ENCODE data around the gene CHTOP.
"Not testable (repeated sequence)": the region's sequence is repeated elsewhere in the genome, so short reads cannot be mapped to it uniquely, and the experiment has no call there.

CHTOP gene

DNA sequence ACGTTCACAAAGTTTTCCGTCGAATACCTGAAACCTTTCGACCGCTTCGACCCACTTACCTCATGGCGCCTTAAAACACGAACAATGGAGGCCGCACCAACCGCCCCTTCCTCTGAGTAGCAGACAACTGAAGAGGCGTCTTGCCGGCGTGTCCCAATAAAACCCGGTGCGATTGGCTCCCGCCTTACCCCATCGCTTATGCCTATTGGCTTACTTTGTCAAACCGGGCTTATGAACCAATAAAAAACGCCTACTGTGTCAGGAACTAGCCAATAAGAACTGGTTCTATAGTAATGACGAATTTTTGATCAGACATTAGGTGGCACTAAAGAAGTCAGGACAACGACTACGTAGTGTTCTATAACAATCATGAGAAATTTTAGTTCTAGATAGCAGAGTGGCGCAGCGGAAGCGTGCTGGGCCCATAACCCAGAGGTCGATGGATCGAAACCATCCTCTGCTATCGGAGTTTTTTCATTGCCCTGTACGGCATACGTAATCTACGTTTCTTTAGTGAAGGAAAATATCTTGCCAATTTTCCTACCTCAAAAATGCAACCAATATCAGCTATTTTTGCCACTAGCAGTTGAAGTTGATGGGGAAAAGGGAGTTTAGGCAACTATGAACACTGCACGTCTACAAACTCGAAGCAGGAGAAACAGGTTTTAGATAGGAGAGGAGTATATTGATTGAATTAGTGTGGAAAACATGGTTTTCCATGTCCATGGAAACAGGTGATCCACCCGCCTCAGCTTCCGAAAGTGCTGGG is 37.2 kb downstream of the CHTOP start, which contains the start of gene ILF2:
Gene ILF2, minus strand, starts transcription at position 135 of the 769 bp plus-strand sequence. Its CDS starts 71 bp downstream, at position 64.
- Histone ChIP-seq H3K4me3 (ENCODE audit: low read length in 2 of 2) (peak within 1 kb of the TSS; percentile 74 to 96), H3K36me3 (ENCODE audit: control insufficient read depth in 2 of 2, insufficient read depth in 2 of 2, low read length in 2 of 2) (peaks cover 27 to 29% of the 10 kb centered on the region in 2 donors), H3K27ac (ENCODE audit: low read depth in 2 of 2, low read length in 2 of 2) (peak within 1 kb of the TSS; percentile 82 to 88), H3K9ac (ENCODE audit: low read depth in 1 of 2, low read length in 2 of 2) (peak within 1 kb of the TSS; percentile 79 to 83), H3K9me3 (ENCODE audit: control insufficient read depth in 2 of 2, low read length in 2 of 2) (no peaks in the 10 kb centered on the region), H3K27me3 (ENCODE audit: control insufficient read depth in 2 of 2, insufficient read depth in 2 of 2, low read length in 2 of 2) (no peaks in the 10 kb centered on the region), H3K4me1 (ENCODE audit: control insufficient read depth in 2 of 2, insufficient read depth in 2 of 2, low read length in 2 of 2) (peaks cover 9% of the 10 kb centered on the region in 2 donors)

DNA sequence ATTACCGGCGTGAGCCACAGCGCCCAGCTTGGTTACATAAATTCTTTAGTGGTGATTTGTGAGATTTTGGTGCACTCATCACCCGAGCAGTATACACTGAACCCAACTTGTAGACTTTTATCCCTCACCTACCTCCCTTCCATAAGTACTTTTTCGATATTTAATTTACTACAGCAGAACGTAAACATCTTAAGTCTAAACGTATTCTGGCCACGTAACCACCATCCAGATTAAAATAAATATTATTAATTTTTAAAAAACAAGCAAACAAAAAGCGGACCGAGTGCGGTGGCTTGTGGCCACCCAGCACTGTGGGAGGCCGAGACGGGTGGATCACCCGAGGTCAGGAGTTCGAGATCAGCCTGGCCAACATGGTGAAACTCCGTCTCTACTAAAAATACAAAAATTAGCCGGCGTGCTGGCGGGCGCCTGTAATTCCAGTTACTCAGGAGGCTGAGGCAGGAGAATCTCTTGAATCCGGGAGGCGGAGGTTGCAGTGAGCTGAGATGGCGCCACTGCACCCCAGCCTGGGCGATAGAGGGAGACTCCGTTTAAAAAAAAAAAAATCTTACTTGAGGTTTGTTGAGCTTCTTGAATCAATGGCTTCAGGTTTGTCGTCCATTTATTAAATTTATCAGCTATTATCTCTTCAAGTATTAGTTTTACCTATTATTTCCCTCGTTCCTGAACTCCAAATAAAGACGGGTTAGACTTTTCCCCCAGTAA is 37.9 kb downstream of the CHTOP start:
- not testable (repeated sequence) for H3K4me1 ChIP-seq (ENCODE audit: control insufficient read depth in 2 of 2, insufficient read depth in 2 of 2, low read length in 2 of 2); H3K9me3 ChIP-seq (ENCODE audit: control insufficient read depth in 2 of 2, low read length in 2 of 2); H3K27me3 ChIP-seq (ENCODE audit: control insufficient read depth in 2 of 2, insufficient read depth in 2 of 2, low read length in 2 of 2)
- Histone ChIP-seq H3K9ac (ENCODE audit: low read depth in 1 of 2, low read length in 2 of 2) (peak overlapping the region; percentile 71 to 83), H3K36me3 (ENCODE audit: control insufficient read depth in 2 of 2, insufficient read depth in 2 of 2, low read length in 2 of 2) (peaks cover 20 to 22% of the 10 kb centered on the region in 2 donors), H3K27ac (ENCODE audit: low read depth in 2 of 2, low read length in 2 of 2) (peak overlapping the region; percentile 78 to 88), H3K4me3 (ENCODE audit: low read length in 2 of 2) (peak overlapping the region; percentile 74 to 77)

DNA sequence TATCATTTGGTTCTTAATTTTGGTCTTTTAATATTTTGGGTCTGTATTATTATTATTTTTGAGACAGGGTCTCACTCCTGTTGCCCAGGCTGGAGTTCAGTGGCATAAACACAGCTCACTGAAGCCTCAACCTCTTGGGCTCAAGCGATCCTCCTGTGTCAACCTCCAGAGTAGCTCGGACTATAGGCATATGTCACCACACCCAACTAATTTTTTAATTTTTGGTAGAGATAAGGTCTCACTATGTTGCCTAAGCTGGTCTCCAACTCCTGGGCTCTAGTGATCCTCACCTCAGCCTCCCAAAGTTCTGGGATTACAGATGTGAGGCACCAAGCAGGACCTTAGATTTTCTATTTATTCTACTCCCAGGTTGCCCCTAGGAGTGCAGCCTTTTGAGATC is 39.6 kb downstream of the CHTOP start:
- Histone ChIP-seq H3K36me3 (ENCODE audit: control insufficient read depth in 2 of 2, insufficient read depth in 2 of 2, low read length in 2 of 2) (peaks cover 4 to 6% of the 10 kb centered on the region in 2 donors), H3K4me1 (ENCODE audit: control insufficient read depth in 2 of 2, insufficient read depth in 2 of 2, low read length in 2 of 2) (peaks cover 16 to 17% of the 10 kb centered on the region in 2 donors), H3K4me3 (ENCODE audit: low read length in 2 of 2) (no peak overlapping the region), H3K9ac (ENCODE audit: low read depth in 1 of 2, low read length in 2 of 2) (no peak overlapping the region), H3K9me3 (ENCODE audit: control insufficient read depth in 2 of 2, low read length in 2 of 2) (no peaks in the 10 kb centered on the region), H3K27me3 (ENCODE audit: control insufficient read depth in 2 of 2, insufficient read depth in 2 of 2, low read length in 2 of 2) (peaks cover 4 to 8% of the 10 kb centered on the region in 2 donors), H3K27ac (ENCODE audit: low read depth in 2 of 2, low read length in 2 of 2) (no peak overlapping the region)

DNA sequence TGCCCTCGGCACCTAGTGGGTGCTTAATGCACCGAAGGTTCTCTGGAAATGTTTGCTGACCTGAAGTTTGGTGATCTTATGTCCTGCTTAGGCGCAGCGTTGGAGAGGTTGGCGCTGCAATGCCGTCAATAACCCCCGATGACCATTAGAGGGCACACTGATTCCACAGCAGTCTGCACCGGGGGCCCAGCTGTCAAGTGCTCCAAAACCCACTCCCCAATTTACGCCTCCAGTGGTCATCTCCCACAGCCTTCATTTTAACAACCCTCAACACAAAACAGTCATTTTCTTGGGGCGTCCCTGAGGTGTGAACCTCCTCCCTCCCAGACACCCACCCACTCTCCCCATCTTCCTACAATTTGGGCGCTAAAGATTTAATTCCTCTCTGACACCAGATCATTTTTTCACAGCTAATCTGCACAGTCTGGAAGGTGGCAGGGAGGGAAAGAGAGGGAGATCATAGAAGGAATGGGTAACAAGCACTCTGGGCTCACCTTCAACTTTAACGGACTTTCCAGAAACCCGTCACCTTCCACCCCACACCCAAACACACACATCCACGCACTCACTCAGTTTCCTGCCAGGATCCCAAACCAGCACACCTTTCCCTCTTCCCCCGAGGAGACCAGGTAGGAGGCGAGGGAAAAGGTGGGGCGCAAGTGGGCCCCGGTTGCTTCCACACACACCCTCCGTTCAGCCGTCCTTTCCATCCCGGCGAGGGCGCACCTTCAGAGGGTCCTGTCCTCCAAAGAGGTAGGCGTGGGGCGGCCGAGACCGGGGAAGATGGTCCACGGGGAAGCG is 44.1 kb downstream of the CHTOP start:
- H3K4me1 ChIP-seq (ENCODE audit: control insufficient read depth in 2 of 2, insufficient read depth in 2 of 2, low read length in 2 of 2): peaks cover 17 to 19% of the 10 kb centered on the region in 2 donors
- no peak overlapping the region for H3K27ac ChIP-seq (ENCODE audit: low read depth in 2 of 2, low read length in 2 of 2)
- no peaks in the 10 kb centered on the region for H3K9me3 ChIP-seq (ENCODE audit: control insufficient read depth in 2 of 2, low read length in 2 of 2)
- peaks cover 15 to 39% of the 10 kb centered on the region in 2 donors for H3K27me3 ChIP-seq (ENCODE audit: control insufficient read depth in 2 of 2, insufficient read depth in 2 of 2, low read length in 2 of 2)
- no peaks in the 10 kb centered on the region for H3K36me3 ChIP-seq (ENCODE audit: control insufficient read depth in 2 of 2, insufficient read depth in 2 of 2, low read length in 2 of 2)
- peak overlapping the region in 1 of 2 donors; percentile 40 for H3K9ac ChIP-seq (ENCODE audit: low read depth in 1 of 2, low read length in 2 of 2)
- H3K4me3 ChIP-seq (ENCODE audit: low read length in 2 of 2): peak overlapping the region; percentile 27 to 64

DNA sequence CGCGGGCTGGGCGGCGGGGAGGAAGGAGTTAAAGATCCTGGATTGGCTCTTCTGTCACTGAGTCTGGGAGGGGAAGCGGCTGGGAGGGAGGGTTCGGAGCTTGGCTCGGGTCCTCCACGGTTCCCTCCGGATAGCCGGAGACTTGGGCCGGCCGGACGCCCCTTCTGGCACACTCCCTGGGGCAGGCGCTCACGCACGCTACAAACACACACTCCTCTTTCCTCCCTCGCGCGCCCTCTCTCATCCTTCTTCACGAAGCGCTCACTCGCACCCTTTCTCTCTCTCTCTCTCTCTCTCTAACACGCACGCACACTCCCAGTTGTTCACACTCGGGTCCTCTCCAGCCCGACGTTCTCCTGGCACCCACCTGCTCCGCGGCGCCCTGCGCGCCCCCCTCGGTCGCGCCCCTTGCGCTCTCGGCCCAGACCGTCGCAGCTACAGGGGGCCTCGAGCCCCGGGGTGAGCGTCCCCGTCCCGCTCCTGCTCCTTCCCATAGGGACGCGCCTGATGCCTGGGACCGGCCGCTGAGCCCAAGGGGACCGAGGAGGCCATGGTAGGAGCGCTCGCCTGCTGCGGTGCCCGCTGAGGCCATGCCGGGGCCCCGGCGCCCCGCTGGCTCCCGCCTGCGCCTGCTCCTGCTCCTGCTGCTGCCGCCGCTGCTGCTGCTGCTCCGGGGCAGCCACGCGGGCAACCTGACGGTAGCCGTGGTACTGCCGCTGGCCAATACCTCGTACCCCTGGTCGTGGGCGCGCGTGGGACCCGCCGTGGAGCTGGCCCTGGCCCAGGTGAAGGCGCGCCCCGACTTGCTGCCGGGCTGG is 44.9 kb downstream of the CHTOP start, which contains the start of gene NPR1:
Gene NPR1, plus strand, starts transcription at position 170 of the 818 bp plus-strand sequence. Its CDS starts 421 bp downstream, at position 591.
- Histone ChIP-seq H3K9me3 (ENCODE audit: control insufficient read depth in 2 of 2, low read length in 2 of 2) (no peaks in the 10 kb centered on the region), H3K4me1 (ENCODE audit: control insufficient read depth in 2 of 2, insufficient read depth in 2 of 2, low read length in 2 of 2) (peaks cover 17 to 19% of the 10 kb centered on the region in 2 donors), H3K4me3 (ENCODE audit: low read length in 2 of 2) (peak within 1 kb of the TSS; percentile 54 to 64), H3K9ac (ENCODE audit: low read depth in 1 of 2, low read length in 2 of 2) (peak within 1 kb of the TSS in 1 of 2 donors; percentile 41), H3K36me3 (ENCODE audit: control insufficient read depth in 2 of 2, insufficient read depth in 2 of 2, low read length in 2 of 2) (no peaks in the 10 kb centered on the region), H3K27me3 (ENCODE audit: control insufficient read depth in 2 of 2, insufficient read depth in 2 of 2, low read length in 2 of 2) (peaks cover 15 to 39% of the 10 kb centered on the region in 2 donors), H3K27ac (ENCODE audit: low read depth in 2 of 2, low read length in 2 of 2) (peak within 1 kb of the TSS in 1 of 2 donors; percentile 16)

DNA sequence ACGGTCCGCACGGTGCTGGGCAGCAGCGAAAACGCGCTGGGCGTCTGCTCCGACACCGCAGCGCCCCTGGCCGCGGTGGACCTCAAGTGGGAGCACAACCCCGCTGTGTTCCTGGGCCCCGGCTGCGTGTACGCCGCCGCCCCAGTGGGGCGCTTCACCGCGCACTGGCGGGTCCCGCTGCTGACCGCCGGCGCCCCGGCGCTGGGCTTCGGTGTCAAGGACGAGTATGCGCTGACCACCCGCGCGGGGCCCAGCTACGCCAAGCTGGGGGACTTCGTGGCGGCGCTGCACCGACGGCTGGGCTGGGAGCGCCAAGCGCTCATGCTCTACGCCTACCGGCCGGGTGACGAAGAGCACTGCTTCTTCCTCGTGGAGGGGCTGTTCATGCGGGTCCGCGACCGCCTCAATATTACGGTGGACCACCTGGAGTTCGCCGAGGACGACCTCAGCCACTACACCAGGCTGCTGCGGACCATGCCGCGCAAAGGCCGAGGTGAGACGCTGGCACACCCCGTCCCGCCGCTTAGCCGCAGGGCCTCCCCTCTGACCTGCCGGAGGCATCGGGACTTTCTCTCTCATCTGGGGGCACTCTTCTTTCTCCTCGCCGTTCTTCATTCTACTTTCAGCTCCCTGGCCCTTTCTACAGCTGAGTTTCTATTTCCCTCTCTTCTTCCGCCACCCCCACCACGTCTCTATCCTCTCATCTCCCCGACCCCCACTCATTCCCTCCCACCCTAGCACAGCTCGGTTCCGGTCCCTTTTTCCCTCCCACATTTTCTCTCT is 45.7 kb downstream of the CHTOP start:
- Histone ChIP-seq H3K9me3 (ENCODE audit: control insufficient read depth in 2 of 2, low read length in 2 of 2) (no peaks in the 10 kb centered on the region), H3K9ac (ENCODE audit: low read depth in 1 of 2, low read length in 2 of 2) (peak overlapping the region in 1 of 2 donors; percentile 41), H3K27ac (ENCODE audit: low read depth in 2 of 2, low read length in 2 of 2) (peak overlapping the region in 1 of 2 donors; percentile 16), H3K27me3 (ENCODE audit: control insufficient read depth in 2 of 2, insufficient read depth in 2 of 2, low read length in 2 of 2) (peaks cover 15 to 39% of the 10 kb centered on the region in 2 donors), H3K4me3 (ENCODE audit: low read length in 2 of 2) (peak overlapping the region; percentile 54 to 64), H3K4me1 (ENCODE audit: control insufficient read depth in 2 of 2, insufficient read depth in 2 of 2, low read length in 2 of 2) (peaks cover 17 to 19% of the 10 kb centered on the region in 2 donors), H3K36me3 (ENCODE audit: control insufficient read depth in 2 of 2, insufficient read depth in 2 of 2, low read length in 2 of 2) (no peaks in the 10 kb centered on the region)

DNA sequence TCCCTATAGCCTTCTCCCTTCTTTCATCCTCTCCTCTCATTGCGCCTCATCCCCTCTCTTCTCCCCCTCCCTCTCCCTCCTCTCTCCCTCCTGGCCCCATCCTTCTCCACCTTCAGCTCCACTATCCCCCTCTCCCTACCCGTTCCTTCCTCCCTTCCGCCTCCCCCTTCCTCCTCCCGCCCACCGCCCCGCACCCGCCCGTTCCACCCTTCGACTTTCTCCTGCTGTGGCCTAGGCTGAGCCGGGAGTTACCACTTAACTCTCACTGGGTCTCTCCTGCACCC is 46.2 kb downstream of the CHTOP start:
- Histone ChIP-seq H3K4me1 (ENCODE audit: control insufficient read depth in 2 of 2, insufficient read depth in 2 of 2, low read length in 2 of 2) (peaks cover 17 to 19% of the 10 kb centered on the region in 2 donors), H3K36me3 (ENCODE audit: control insufficient read depth in 2 of 2, insufficient read depth in 2 of 2, low read length in 2 of 2) (no peaks in the 10 kb centered on the region), H3K9me3 (ENCODE audit: control insufficient read depth in 2 of 2, low read length in 2 of 2) (no peaks in the 10 kb centered on the region), H3K27me3 (ENCODE audit: control insufficient read depth in 2 of 2, insufficient read depth in 2 of 2, low read length in 2 of 2) (peaks cover 15 to 39% of the 10 kb centered on the region in 2 donors), H3K9ac (ENCODE audit: low read depth in 1 of 2, low read length in 2 of 2) (no peak overlapping the region), H3K27ac (ENCODE audit: low read depth in 2 of 2, low read length in 2 of 2) (no peak overlapping the region), H3K4me3 (ENCODE audit: low read length in 2 of 2) (peak overlapping the region; percentile 47 to 54)

DNA sequence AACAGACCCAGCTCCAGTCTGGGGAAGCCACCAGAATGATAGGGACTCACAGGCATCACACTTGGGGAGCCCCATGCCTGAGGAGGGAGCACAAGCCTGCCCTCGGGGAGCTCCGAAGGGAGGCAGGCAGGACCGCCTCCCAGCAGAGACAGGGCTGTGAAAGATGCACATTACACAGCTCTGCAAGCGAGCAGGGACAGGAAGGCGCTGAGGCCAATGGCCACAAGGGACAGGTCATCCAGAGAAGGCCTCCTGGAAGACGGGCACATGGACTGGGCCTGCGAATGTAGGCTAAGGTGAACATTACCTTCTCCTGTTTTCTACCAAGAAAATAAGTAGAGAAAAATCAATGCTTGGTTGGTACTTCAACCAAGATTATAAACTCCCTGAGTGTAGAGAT is 48.9 kb downstream of the CHTOP start:
- Histone ChIP-seq H3K36me3 (ENCODE audit: control insufficient read depth in 2 of 2, insufficient read depth in 2 of 2, low read length in 2 of 2) (no peaks in the 10 kb centered on the region), H3K27ac (ENCODE audit: low read depth in 2 of 2, low read length in 2 of 2) (no peak overlapping the region), H3K4me1 (ENCODE audit: control insufficient read depth in 2 of 2, insufficient read depth in 2 of 2, low read length in 2 of 2) (peaks cover 17 to 19% of the 10 kb centered on the region in 2 donors), H3K9me3 (ENCODE audit: control insufficient read depth in 2 of 2, low read length in 2 of 2) (no peaks in the 10 kb centered on the region), H3K4me3 (ENCODE audit: low read length in 2 of 2) (no peak overlapping the region), H3K27me3 (ENCODE audit: control insufficient read depth in 2 of 2, insufficient read depth in 2 of 2, low read length in 2 of 2) (peaks cover 15 to 39% of the 10 kb centered on the region in 2 donors), H3K9ac (ENCODE audit: low read depth in 1 of 2, low read length in 2 of 2) (no peak overlapping the region)

DNA sequence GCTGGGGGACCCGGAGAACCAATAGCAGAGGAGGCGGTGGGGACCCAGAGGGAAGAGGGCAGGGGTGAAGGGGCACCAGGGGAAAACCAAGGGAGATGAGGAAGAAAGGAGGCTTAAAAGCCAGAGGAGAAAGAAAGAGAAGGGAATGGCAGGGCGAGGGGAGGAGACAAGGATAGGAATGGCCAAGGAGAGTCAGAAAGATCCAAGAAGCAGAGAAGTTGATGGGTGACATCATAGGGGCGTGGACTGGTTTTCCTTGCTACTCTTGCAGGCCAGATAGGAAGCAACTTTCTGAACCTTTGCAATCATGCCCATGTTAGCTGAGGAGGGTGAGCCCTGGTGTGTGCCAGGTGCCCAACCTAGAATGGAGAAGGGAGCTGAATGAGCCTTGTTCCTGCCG is 50.0 kb downstream of the CHTOP start:
- H3K36me3 ChIP-seq (ENCODE audit: control insufficient read depth in 2 of 2, insufficient read depth in 2 of 2, low read length in 2 of 2): no peaks in the 10 kb centered on the region
- peaks cover 10 to 27% of the 10 kb centered on the region in 2 donors for H3K27me3 ChIP-seq (ENCODE audit: control insufficient read depth in 2 of 2, insufficient read depth in 2 of 2, low read length in 2 of 2)
- no peak overlapping the region for H3K4me3 ChIP-seq (ENCODE audit: low read length in 2 of 2)
- H3K9ac ChIP-seq (ENCODE audit: low read depth in 1 of 2, low read length in 2 of 2): no peak overlapping the region
- peaks cover 7 to 9% of the 10 kb centered on the region in 2 donors for H3K4me1 ChIP-seq (ENCODE audit: control insufficient read depth in 2 of 2, insufficient read depth in 2 of 2, low read length in 2 of 2)
- no peaks in the 10 kb centered on the region for H3K9me3 ChIP-seq (ENCODE audit: control insufficient read depth in 2 of 2, low read length in 2 of 2)
- no peak overlapping the region for H3K27ac ChIP-seq (ENCODE audit: low read depth in 2 of 2, low read length in 2 of 2)

Measured in mucosa of rectum (tissue), 2 donors.